NCI-H226 (cell line): Measurements from ENCODE around the gene NACC2.
"Not testable (repeated sequence)": the region's sequence is repeated elsewhere in the genome, so short reads cannot be mapped to it uniquely, and the experiment has no call there.

Source experiments
- DNase-seq: peaks from one replicate; pipeline ENCODE4 v3.0.0-alpha.2; 2015

Gene NACC2

GRCh38 chr9:136079211-136079915, 15.7 kb downstream of the NACC2 start:
- DNase-seq, result no peak

GRCh38 chr9:136078498-136079011, 16.5 kb downstream of the NACC2 start:
- no peak for DNase-seq

- DNase-seq, result no peak
Measured at GRCh38 chr9:136078024-136078423, 17.1 kb downstream of the NACC2 start.

GRCh38 chr9:136077491-136077890, 17.6 kb downstream of the NACC2 start:
- DNase-seq, result no peak

DNA sequence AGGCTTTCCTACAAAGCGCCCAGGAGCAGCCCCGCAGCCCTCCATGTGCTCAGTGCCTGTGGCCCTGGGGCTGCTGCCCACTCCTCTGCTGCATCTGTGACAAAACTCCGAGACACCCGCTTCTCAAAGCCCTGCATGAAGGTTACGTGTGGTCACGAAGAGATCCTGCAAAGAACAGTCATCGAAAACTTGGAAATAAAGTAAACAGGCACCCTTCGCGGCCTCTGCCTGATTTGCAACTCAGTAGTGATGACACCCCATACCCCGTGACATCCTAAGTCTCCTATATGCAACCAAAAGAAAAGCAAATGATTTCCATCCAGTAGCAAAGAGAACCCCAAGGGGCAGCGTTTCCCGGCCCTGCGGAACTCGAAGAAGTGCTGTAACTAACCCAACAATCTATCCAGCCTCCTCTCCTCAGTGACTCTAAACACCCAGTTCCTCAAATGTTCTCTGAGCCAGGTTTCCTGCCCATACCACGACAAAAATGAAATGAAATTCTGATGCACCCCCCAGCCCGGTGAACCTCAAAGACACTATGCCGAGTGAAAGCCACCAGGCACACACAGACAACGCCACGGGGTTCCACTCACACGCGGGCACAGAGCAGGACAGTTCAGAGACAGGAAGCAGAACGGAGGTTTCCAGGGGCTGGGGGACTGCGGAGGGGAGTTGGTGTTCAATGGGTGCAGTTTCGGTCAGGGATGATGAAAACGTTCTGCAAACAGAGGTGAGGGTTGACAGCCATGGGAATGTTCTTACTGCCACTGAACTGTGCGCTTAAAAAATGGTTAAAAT, 19.0 kb downstream of the NACC2 start:
- DNase-seq, result no peak

- no peak for DNase-seq
Measured at GRCh38 chr9:136075134-136075841, 19.8 kb downstream of the NACC2 start.

DNA sequence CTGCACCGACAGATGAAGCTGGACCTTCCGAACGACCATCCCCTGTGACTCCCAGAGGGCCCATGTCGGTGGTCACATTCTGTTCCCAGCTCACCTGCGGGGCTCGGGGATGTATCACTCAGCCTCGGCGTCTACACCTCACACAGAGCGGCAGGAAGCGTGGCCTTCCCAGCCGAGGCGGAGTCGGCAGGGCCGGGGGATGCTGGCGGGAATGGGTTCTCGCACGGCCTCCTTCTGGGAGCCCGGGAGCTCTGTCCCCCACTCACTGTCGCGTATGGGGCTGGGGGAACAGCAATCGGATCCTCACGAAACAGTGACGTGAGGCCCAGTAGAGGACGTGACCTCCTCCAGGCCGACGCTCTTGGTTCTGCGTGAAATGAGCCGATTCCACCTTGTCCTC, 20.4 kb downstream of the NACC2 start:
- DNase-seq, result no peak

- DNase-seq, result no peak
Measured at GRCh38 chr9:136062657-136063439, 32.2 kb downstream of the NACC2 start.

DNA sequence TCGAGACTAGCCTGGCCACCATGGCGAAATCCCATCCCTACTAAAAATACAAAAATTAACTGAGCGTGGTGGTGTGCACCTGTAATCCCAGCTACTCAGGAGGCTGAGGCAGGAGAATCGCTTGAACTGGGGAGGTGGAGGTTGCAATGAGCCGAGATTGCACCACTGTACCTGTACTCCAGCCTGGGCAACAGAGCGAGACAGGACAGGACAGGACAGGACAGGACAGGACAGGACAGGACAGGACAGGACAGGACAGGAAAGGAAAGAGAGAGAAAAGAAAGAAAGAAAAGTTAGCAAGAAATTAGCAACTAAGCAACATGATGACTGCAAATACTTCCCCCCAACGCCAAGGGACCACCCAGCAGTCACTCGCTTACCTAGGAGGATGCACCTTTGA, 33.2 kb downstream of the NACC2 start:
- DNase-seq, result not testable (repeated sequence)

GRCh38 chr9:136061405-136061804, 33.7 kb downstream of the NACC2 start:
- no peak for DNase-seq

- DNase-seq, result no peak
Measured at GRCh38 chr9:136060671-136061371, 34.3 kb downstream of the NACC2 start.

- no peak for DNase-seq
Measured at GRCh38 chr9:136059851-136060670, 35.0 kb downstream of the NACC2 start.

- no peak for DNase-seq
Measured at GRCh38 chr9:136059321-136059791, 35.7 kb downstream of the NACC2 start.

DNA sequence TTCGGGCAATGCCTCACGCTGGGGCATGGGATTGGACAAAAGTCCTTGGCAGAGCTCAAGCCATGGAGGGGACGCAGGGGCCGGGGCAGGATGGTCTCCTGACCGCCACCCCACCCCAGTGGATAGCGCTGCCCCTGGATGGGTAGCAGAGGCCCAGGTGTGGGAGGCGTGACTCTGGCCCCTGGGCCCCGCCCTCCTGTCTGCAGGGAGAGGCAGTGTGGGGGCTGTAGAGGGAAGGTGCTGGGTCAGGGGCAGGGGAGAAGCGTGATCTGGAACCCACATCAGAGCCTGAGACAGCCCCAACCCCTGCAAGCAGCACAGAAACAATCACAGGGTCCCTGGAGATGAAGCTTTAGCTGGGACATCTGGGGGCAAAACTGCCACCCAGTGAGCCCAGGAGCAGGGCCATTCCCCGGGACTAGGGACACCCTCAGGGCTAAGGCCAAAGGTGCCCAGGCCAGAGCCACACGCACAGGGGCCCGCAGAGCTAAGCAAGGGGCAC, 36.2 kb downstream of the NACC2 start:
- no peak for DNase-seq

DNA sequence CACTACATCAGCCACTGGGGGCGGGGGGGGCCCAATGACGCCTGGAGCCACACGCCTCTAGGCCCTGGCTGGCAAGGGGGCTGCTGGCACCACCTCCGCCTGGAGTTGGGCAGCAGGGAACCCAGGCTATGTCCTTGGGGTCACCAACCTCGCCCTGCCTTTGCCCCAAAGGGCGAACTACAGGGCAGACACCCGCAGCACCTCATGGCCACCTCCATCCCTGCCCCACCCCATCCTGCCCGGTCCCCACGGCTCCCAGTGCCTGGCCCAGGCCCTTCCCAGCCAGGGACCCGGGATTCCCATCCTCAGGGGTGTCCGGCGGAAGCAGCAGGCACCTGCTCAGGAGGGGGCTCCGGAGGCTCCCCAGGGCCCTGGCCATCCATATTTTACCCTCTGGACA, 37.0 kb downstream of the NACC2 start:
- DNase-seq, result no peak

- no peak for DNase-seq
Measured at GRCh38 chr9:136057236-136058081, 37.6 kb downstream of the NACC2 start.

DNA sequence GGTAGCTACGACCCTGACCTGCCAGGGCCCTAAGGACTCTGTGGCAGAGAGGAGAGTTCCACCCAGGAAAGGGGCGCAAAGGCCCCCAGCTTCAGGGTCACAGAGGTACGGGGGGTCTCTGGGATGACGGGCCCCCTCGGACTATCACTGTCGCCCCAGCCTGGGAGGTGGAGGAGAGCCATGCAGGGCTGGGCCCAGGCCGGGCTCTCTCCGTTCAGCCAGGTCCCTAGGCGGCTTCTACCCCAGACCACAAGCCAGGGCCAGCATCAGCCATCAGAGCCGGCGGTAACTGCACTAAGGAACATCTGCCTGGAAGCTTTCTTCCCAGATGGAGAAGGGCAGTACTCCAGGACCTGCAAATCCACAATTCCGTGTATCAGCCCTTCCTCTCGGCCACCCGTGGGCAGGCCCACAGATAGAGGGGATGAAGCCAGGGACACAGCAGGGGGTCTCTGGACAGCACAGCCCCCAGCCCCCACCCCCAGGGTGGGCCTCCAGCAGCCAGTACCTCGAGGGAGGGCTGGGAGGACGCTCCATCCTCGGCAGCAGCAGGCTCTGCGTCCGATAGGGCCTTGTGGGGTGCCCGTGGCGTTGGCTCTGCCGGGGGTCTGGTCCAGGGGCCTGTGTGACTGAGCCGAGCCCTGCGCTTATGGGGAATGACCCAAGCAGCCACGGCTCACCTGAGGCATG, 38.4 kb downstream of the NACC2 start:
- no peak for DNase-seq

- no peak for DNase-seq
Measured at GRCh38 chr9:136055715-136056545, 39.2 kb downstream of the NACC2 start.
